HL-60/S4 treated with retinoic acid at 250 ng/mL for 4 days and 3 days (cell line): Measurements from ENCODE around the gene C16orf78.

Source experiments
- in situ Hi-C: fragments of 300-500 bp; cut with MboI; formaldehyde crosslinking; loops from 2 replicates; pipeline ENCODE4 v1.7.0; 2022; ENCODE audit warnings: low sequenced_read_pairs

C16orf78 gene

GRCh38 chr16:49424961-49425360 is 51.4 kb downstream of the C16orf78 start:
- in situ Hi-C loops = no loop called here

GRCh38 chr16:49427771-49428170 is 54.2 kb downstream of the C16orf78 start:
- in situ Hi-C loops = no loop called here

- in situ Hi-C loops = no loop called here
Observed at GRCh38 chr16:49428808-49429207, 55.2 kb downstream of the C16orf78 start.

GRCh38 chr16:49431040-49431439 is 57.4 kb downstream of the C16orf78 start:
- in situ Hi-C loops = no loop called here

- in situ Hi-C loops = no loop called here
Observed at GRCh38 chr16:49431591-49432290, 58.1 kb downstream of the C16orf78 start.

GRCh38 chr16:49434733-49435132 is 61.1 kb downstream of the C16orf78 start:
- in situ Hi-C loops = no loop called here

- in situ Hi-C loops = no loop called here
Observed at GRCh38 chr16:49436181-49436580, 62.6 kb downstream of the C16orf78 start.

GRCh38 chr16:49437344-49437743 is 63.7 kb downstream of the C16orf78 start:
- in situ Hi-C loops = no loop called here

GRCh38 chr16:49439050-49439449 is 65.4 kb downstream of the C16orf78 start:
- in situ Hi-C loops = no loop called here

GRCh38 chr16:49439676-49440075 is 66.1 kb downstream of the C16orf78 start:
- in situ Hi-C loops = no loop called here

- in situ Hi-C loops = no loop called here
Observed at GRCh38 chr16:49440156-49441065, 66.8 kb downstream of the C16orf78 start.

- in situ Hi-C loops = no loop called here
Observed at GRCh38 chr16:49441366-49441780, 67.8 kb downstream of the C16orf78 start.

GRCh38 chr16:49442805-49443204 is 69.2 kb downstream of the C16orf78 start:
- in situ Hi-C loops = no loop called here

- in situ Hi-C loops = no loop called here
Observed at GRCh38 chr16:49443576-49443975, 70.0 kb downstream of the C16orf78 start.

- in situ Hi-C loops = no loop called here
Observed at GRCh38 chr16:49446805-49447204, 73.2 kb downstream of the C16orf78 start.
